Gastroesophageal sphincter (tissue), 4 donors: ENCODE data around the gene TMEM52B. TPM values are rescaled to one million over a fixed set of nuclear protein-coding genes. Genes with fewer than 3 reads are reported as not detected.

Experiments
- ATAC-seq: fragments of 150-250 bp; one replicate; pipeline ENCODE4 v1.9.1; 2016; ENCODE audit warnings: mild to moderate bottlenecking, moderate library complexity
- H3K27ac ChIP-seq, 4 donors: fragments of 200-600 bp; sonication (generic) in 3 of 4; 1 replicate in 3 of 4; 2 replicates in 1 of 4; pipeline ENCODE4 v1.5.1; 2016 to 2019
- H3K27me3 ChIP-seq: fragments of 200-600 bp; sonication (generic); one replicate; pipeline ENCODE4 v1.5.1; 2019
- H3K36me3 ChIP-seq, 2 donors: fragments of 200-600 bp; sonication (generic); one replicate each; pipeline ENCODE4 v1.5.1; 2019; ENCODE audit warnings: control low read depth in 1 of 2
- H3K4me1 ChIP-seq, 3 donors: fragments of 200-600 bp; sonication (generic); 1 replicate in 2 of 3; 2 replicates in 1 of 3; pipeline ENCODE4 v1.5.1; 2016 to 2019; ENCODE audit warnings: control low read depth in 2 of 3
- H3K4me3 ChIP-seq, 2 donors: fragments of 200-600 bp; sonication (generic); one replicate each; pipeline ENCODE4 v1.5.1; 2019; ENCODE audit warnings: mild to moderate bottlenecking in 1 of 2, moderate library complexity in 1 of 2
- H3K9me3 ChIP-seq, 3 donors: fragments of 200-600 bp; sonication (generic); one replicate each; pipeline ENCODE4 v1.5.1; 2017 to 2019; ENCODE audit warnings: control low read depth in 2 of 3
- EP300 ChIP-seq: sonication (generic); formaldehyde crosslinking; IDR thresholded peaks from one replicate; pipeline ENCODE4 v1.6.1; 2017; ENCODE audit warnings: antibody characterized with exemption, mild to moderate bottlenecking
- POLR2A ChIP-seq, 2 donors: fragments of 450-650 bp; IDR thresholded peaks; one replicate each; pipeline ENCODE4 v1.6.1; 2017; ENCODE audit warnings: antibody characterized with exemption in 2 of 2, mild to moderate bottlenecking in 2 of 2, moderate library complexity in 1 of 2
- POLR2AphosphoS5 ChIP-seq: sonication (generic); formaldehyde crosslinking; IDR thresholded peaks from one replicate; pipeline ENCODE4 v1.6.1; 2017; ENCODE audit warnings: antibody characterized with exemption
- WGBS, 2 donors: methylation state at CpG; one replicate each; pipeline ENCODE4 v1.1.5; 2018; ENCODE audit warnings: low coverage in 1 of 2; 5-methylcytosine and 5-hydroxymethylcytosine counted together
- total RNA-seq, 4 donors: library from RNA; depleted of rRNA; stranded (reverse); fragments of >200 nt; gene quantifications; one replicate each; pipeline ENCODE4 v1.1.0, GENCODE V29; 2016
- TF ChIP-seq, protein P1 (sequence below), 4 experiments: fragments of 200-600 bp in 2 of 4; fragments of 450-650 bp in 2 of 4; sonication (generic) in 1 of 4; IDR thresholded peaks; one replicate each; pipeline ENCODE4 v1.5.1; 2017 to 2019; ENCODE audit warnings: antibody characterized with exemption in 4 of 4, mild to moderate bottlenecking in 2 of 4, moderate library complexity in 2 of 4

Gene TMEM52B
- total RNA-seq, 4 donors from 2014 or later, result 1.2 TPM; not detected in 3

DNA sequence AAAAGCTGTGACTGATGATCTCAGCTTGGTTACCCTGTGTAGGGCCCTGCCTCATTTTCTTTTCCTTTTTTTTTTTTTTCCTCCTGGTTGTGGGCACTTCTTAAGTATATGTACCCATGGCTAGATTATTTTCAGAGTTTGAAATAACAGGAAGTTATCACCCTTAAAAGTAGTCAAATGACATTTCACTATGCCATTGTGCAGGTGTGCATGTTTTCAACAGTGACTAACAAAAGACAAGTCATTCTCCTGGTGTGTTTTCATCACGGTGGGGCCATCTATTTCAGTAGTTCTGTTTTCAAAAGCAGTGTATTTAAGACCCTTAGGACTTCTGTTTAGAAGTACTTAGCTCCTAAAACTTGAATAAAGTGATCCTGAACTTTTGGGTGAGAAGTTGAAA lies 48.8 kb downstream of the TMEM52B start:
- no peak overlapping the region for H3K4me3 ChIP-seq
- H3K4me1 ChIP-seq, result peaks cover 0 to 7% (median 0%) of the 10 kb centered on the region in 3 donors
- TF ChIP-seq, protein P1, sequence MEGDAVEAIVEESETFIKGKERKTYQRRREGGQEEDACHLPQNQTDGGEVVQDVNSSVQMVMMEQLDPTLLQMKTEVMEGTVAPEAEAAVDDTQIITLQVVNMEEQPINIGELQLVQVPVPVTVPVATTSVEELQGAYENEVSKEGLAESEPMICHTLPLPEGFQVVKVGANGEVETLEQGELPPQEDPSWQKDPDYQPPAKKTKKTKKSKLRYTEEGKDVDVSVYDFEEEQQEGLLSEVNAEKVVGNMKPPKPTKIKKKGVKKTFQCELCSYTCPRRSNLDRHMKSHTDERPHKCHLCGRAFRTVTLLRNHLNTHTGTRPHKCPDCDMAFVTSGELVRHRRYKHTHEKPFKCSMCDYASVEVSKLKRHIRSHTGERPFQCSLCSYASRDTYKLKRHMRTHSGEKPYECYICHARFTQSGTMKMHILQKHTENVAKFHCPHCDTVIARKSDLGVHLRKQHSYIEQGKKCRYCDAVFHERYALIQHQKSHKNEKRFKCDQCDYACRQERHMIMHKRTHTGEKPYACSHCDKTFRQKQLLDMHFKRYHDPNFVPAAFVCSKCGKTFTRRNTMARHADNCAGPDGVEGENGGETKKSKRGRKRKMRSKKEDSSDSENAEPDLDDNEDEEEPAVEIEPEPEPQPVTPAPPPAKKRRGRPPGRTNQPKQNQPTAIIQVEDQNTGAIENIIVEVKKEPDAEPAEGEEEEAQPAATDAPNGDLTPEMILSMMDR (IDR thresholded peaks at IDR 0.05), result no peak
- no peak for TF ChIP-seq POLR2A (IDR thresholded peaks at IDR 0.05)
- TF ChIP-seq POLR2AphosphoS5, result no peak
- no peak for TF ChIP-seq EP300
- H3K36me3 ChIP-seq, result peaks cover 3 to 26% of the 10 kb centered on the region in 2 donors
- no peak overlapping the region for H3K27ac ChIP-seq
- ATAC-seq, result no peak
- no peaks in the 10 kb centered on the region for H3K27me3 ChIP-seq
- H3K9me3 ChIP-seq, result no peaks in the 10 kb centered on the region
- WGBS, 2 donors, result 78 to 91% methylated on average over 1 of the region's 1 CpG

DNA sequence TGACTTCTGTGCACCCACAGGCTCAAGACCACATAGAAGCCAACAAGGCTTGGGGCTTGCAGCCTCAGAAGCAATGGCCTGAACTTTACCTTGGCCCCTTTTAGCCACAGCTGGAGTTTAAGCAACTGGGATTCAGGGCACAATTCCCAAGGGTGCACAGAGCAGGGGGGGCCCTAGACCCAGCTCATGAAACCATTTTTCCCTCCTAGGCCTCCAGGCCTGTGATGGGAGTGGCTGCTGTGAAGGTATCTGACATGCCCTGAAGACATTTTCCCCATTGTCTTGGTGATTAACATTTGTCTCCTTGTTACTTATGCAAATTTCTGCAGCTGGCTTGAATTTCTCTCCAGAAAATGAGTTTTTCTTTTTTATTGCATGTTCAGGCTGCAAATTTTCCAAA lies 55.7 kb downstream of the TMEM52B start:
- no peaks in the 10 kb centered on the region for H3K9me3 ChIP-seq
- ATAC-seq, result no peak
- no peak overlapping the region for H3K4me3 ChIP-seq
- no peaks in the 10 kb centered on the region for H3K36me3 ChIP-seq
- no peak overlapping the region for H3K27ac ChIP-seq
- no peaks in the 10 kb centered on the region for H3K4me1 ChIP-seq
- TF ChIP-seq POLR2A (IDR thresholded peaks at IDR 0.05), result no peak
- TF ChIP-seq POLR2AphosphoS5, result no peak
- no peak for TF ChIP-seq EP300
- TF ChIP-seq, protein P1 (IDR thresholded peaks at IDR 0.05), result no peak
- no peaks in the 10 kb centered on the region for H3K27me3 ChIP-seq

DNA sequence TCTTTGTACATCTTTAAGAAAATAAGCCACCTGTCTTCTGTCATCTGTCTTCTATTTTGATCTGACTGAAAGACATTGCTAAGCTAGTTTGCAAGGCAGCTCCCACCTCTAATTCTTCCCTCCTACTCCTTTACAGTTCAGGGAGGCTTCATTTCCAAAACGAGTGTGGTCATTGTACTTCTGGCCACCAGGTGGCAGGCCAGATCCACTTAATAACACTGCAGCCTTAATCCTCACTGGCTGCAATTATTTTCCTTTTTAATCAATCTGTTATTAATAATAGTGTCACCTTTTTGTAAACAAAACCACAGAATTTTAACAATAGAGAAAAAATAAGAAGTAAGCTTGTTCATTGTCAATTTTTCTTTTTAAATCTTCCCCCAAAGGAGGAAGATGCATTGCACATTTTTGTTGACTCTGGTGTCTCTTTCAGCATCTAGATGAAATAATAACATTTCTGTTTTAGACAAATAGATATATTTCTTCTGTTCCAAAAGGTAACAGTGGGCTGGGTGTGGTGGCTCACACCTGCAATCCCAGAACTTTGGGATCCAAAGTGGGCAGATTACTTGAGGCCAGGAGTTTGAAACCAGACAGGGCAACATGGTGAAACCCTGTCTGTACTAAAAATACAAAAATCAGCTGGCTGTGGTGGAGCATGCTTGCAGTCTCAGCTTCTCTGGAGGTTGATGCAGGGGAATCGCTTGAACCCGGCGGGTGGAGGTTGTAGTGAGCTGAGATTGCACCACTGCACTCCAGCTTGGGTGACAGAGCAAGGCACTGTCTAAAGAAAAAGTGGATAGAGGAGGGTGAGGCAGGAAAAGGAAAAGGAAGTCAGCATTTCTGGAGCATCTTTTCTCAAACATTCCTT lies 57.2 kb downstream of the TMEM52B start:
- Histone ChIP-seq H3K36me3 (no peaks in the 10 kb centered on the region), H3K27ac (no peak overlapping the region), H3K27me3 (no peaks in the 10 kb centered on the region), H3K4me3 (no peak overlapping the region), H3K4me1 (no peaks in the 10 kb centered on the region), H3K9me3 (no peaks in the 10 kb centered on the region)
- TF ChIP-seq, protein P1 (IDR thresholded peaks at IDR 0.05), result peak; percentile 80 to 92 (median 85)
- TF ChIP-seq POLR2AphosphoS5, result no peak
- 30 to 33% methylated on average over 4 of the region's 4 CpGs for WGBS, 2 donors
- ATAC-seq, result peak; percentile 58

DNA sequence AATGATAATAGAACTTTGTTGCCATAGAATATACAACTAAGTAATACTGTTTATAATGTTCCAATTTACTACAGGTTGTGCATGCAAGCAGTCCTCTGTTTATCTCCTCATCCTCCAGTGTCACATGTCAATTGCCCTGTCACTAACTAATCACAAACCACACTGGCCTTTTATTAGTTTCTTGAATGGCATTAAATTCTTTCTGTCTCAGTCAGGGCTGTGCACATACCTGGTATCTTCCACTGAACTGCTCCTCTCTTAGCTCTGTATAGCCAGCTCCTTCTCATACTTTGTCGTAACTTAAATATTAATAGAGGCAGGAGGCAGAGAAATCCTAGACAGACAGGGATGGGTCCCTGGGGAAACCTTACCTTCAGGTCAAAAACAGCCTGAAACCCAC lies 57.9 kb downstream of the TMEM52B start:
- Histone ChIP-seq H3K27me3 (no peaks in the 10 kb centered on the region), H3K9me3 (no peaks in the 10 kb centered on the region), H3K4me3 (no peak overlapping the region), H3K36me3 (no peaks in the 10 kb centered on the region), H3K4me1 (no peaks in the 10 kb centered on the region), H3K27ac (no peak overlapping the region)
- 100% methylated on average over 1 of the region's 1 CpG for WGBS, 2 donors
- no peak for TF ChIP-seq POLR2AphosphoS5
- TF ChIP-seq POLR2A (IDR thresholded peaks at IDR 0.05), result no peak
- no peak for TF ChIP-seq EP300
- TF ChIP-seq, protein P1 (IDR thresholded peaks at IDR 0.05), result no peak
- no peak for ATAC-seq

DNA sequence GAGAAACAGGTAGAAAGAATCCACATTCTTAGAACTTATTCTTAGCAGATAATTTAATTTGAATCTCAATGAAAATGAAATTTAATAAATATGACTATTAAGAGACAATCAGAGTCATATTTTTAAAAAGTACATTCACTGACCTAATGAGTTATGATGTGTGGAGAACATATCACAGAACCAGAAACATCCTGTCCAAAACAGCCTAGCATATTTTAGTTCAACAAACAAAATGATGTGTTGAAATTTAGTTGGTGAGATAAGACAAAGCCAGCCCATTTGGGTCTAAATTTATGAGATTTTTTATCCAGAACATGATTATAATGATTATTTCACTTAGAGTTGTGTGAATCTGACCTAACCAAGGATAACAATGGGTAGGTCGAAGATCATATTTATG lies 59.7 kb downstream of the TMEM52B start:
- no peak for ATAC-seq
- Histone ChIP-seq H3K4me3 (no peak overlapping the region), H3K9me3 (no peaks in the 10 kb centered on the region), H3K36me3 (no peaks in the 10 kb centered on the region), H3K4me1 (no peaks in the 10 kb centered on the region), H3K27me3 (no peaks in the 10 kb centered on the region), H3K27ac (no peak overlapping the region)
- no peak for TF ChIP-seq EP300
- TF ChIP-seq, protein P1 (IDR thresholded peaks at IDR 0.05), result no peak
- TF ChIP-seq POLR2AphosphoS5, result no peak
- TF ChIP-seq POLR2A (IDR thresholded peaks at IDR 0.05), result no peak
- WGBS, 2 donors, result 71 to 72% methylated on average over 1 of the region's 1 CpG
